ENCODE results near the gene ZFYVE21.

The ZFYVE21 gene

GRCh38 chr14:103727313-103727980 is 11.8 kb downstream of the ZFYVE21 start:
- H3K27ac ChIP-seq: 0 out of 2 replicates have a peak overlapping the region, but pooled peaks have one; percentile 42
- DNase-seq (ENCODE audit: low spot score): no peak
- POLR2A ChIA-PET (ENCODE audit: low non-redundant PET): no interaction called here
- CTCF ChIA-PET: no interaction called here
- TF ChIP-seq CTCF (conservative IDR thresholded peaks at IDR 0.05; ENCODE audit: low read depth): no peak

- POLR2A ChIA-PET (ENCODE audit: low non-redundant PET): no interaction called here
- H3K27ac ChIP-seq: peak overlapping the region; percentile 42; the same call in 1 of the 2 replicates
- CTCF ChIA-PET: no interaction called here
- no peak for DNase-seq (ENCODE audit: low spot score)
- no peak for TF ChIP-seq CTCF (conservative IDR thresholded peaks at IDR 0.05; ENCODE audit: low read depth)
These were observed 12.5 kb downstream of the ZFYVE21 start for GRCh38 chr14:103728141-103728540.

DNA sequence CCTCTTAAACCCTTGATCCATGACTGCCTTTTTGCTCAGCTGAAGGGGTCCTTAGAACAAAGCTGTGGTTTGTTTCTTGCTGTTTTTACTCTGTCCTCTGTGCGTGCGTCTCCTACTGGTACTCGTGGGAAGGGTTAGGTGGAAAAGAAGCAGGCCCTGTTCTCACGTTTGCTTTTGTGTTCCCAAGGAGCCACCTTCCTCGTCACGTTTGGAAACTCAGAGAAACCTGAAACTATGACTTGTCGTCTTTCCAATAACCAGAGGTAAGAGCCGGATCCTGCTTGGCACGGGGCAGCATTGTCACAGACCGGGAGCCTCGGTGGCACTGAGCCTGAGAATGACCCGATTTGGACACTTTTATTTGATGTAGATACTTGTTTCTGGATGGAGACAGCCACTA is 13.1 kb downstream of the ZFYVE21 start:
- H3K27ac ChIP-seq: peak overlapping the region; percentile 42
- DNase-seq (ENCODE audit: low spot score): no peak
- ChIA-PET POLR2A (ENCODE audit: low non-redundant PET) (interaction anchor here (0.6 kb wide), 1 partner anchor 248 kb away, joined by 4 read pairs; no protein-coding TSS in a partner anchor), CTCF (no interaction called here)
- no peak for TF ChIP-seq CTCF (conservative IDR thresholded peaks at IDR 0.05; ENCODE audit: low read depth)

DNA sequence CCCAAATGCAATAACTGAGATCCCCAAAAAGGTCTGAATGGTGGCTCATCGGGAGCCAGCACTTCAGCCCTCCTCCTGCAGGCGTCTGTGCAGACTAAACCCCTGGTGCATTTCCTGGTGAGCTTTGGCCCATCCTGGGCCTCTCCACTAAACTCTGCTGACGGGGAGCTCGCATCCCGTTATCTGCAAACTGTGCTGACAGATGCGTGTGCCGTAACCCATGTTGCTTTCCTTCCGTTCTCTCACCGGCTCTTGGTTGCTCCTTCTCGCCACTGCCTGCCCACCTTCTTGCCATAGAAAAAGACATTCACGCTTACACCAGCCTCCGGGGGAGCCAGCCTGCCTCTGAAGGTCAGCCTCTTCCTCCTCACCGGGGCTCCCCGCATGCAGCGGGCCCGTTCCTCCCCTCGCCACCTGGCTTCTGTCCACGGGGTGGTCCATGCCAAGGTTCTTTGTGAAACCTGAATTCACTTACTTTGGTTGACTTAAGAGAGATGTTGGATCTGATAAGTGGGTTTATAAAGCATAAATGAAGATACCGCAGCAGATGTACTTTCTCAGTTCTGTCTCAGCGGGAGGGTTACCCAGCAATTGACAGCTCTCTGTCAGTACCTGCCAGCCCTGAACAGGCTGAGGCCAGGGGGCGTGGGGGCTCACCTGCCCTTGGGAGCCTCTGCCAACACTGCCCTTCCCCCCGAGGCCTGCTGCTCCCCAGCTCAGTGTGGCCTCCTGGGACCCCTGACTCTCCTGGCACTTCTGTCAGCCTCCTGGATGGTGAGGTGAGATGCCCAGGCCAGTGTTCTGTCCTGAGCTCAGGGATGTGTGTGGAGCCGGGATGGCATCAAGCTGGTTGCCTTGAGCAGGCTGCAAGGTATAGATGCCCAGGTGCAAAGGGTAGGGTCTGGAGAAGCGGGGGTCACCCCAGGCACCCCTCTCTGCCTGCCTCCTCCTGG is 14.2 kb downstream of the ZFYVE21 start:
- ChIA-PET CTCF (no interaction called here), POLR2A (ENCODE audit: low non-redundant PET) (no interaction called here)
- peak overlapping the region; percentile 42 for H3K27ac ChIP-seq
- no peak for DNase-seq (ENCODE audit: low spot score)
- no peak for TF ChIP-seq CTCF (conservative IDR thresholded peaks at IDR 0.05; ENCODE audit: low read depth)

- ChIA-PET POLR2A (ENCODE audit: low non-redundant PET) (interaction anchor here (0.7 kb wide), 1 partner anchor 41 kb away, joined by 5 read pairs; no protein-coding TSS in a partner anchor), CTCF (interaction anchor here (0.7 kb wide), 1 partner anchor 9 kb away, joined by 3 read pairs; no protein-coding TSS in a partner anchor)
- peak overlapping the region; percentile 42 for H3K27ac ChIP-seq
- no peak for TF ChIP-seq CTCF (conservative IDR thresholded peaks at IDR 0.05; ENCODE audit: low read depth)
- DNase-seq (ENCODE audit: low spot score): no peak
These were observed 15.0 kb downstream of the ZFYVE21 start for GRCh38 chr14:103730490-103731035.

GRCh38 chr14:103731481-103731880 is 15.9 kb downstream of the ZFYVE21 start:
- ChIA-PET CTCF (interaction anchor here (0.7 to 0.8 kb wide), 2 partner anchors 9 to 175 kb away, joined by 3 read pairs; no protein-coding TSS in a partner anchor), POLR2A (ENCODE audit: low non-redundant PET) (interaction anchor here (0.7 kb wide), 2 partner anchors 40 to 85 kb away, joined by 3 to 5 read pairs; no protein-coding TSS in a partner anchor)
- DNase-seq (ENCODE audit: low spot score): no peak
- TF ChIP-seq CTCF (conservative IDR thresholded peaks at IDR 0.05; ENCODE audit: low read depth): no peak
- peak overlapping the region; percentile 53 for H3K27ac ChIP-seq
